GM12878 (cell line): Measurements from ENCODE around the gene PPIB. TPM values are rescaled to one million over a fixed set of nuclear protein-coding genes. Genes with fewer than 3 reads are reported as not detected.

Source experiments
- ATAC-seq: fragments of 200-7000 bp; cut with Tn5 transposase; 3 replicates; pipeline ENCODE4 v1.9.1; 2020; ENCODE audit warnings: mild to moderate bottlenecking, moderate library complexity
- BruUV-seq: library from RNA; stranded (reverse); fragments of 400-500 nt; replicated peaks from 2 replicates; lab custom pipeline; 2021; lab: Mats Ljungman, UMichigan
- CTCF ChIA-PET: fragments of 300-600 bp; sonication (Branson Sonifier 250); formaldehyde crosslinking; extraction: SDS; loops from one replicate; lab custom pipeline; 2021; ENCODE audit warnings: inconsistent platforms; lab: Yijun Ruan, JAX
- POLR2A ChIA-PET: fragments of 350-600 bp; formaldehyde crosslinking; extraction: SDS; loops from one replicate; lab custom pipeline; 2021; ENCODE audit warnings: inconsistent platforms; lab: Charles Lee
- RAD21 ChIA-PET: fragments of 300-600 bp; sonication (Branson Sonifier 250); formaldehyde crosslinking; loops from one replicate; lab custom pipeline; 2023; ENCODE audit warnings: antibody characterized with exemption; ENCODE audit not compliant: unreplicated experiment; lab: Charles Lee
- SMC1A ChIA-PET: fragments of 300-600 bp; sonication (Branson Sonifier 250); formaldehyde crosslinking; loops from one replicate; lab custom pipeline; 2023; ENCODE audit not compliant: unreplicated experiment, uncharacterized antibody; lab: Charles Lee
- DNase-seq: peaks from one replicate; pipeline ENCODE4 v3.0.0-alpha.2; 2011; ENCODE audit warnings: low read depth, low spot score
- FAIRE-seq: peaks from 3 replicates; lab custom pipeline; 2011; peaks lifted over from hg19 to GRCh38; lab: Jason Lieb, UNC
- H2AFZ ChIP-seq: 2 replicates; pipeline ENCODE4 v1.6.0; 2011; ENCODE audit warnings: low read depth, low read length, control low read depth; ENCODE audit not compliant: control insufficient read depth
- H3K27ac ChIP-seq: 2 replicates; pipeline ENCODE4 v1.5.1; 2011; ENCODE audit warnings: control low read depth; ENCODE audit not compliant: control insufficient read depth, insufficient read depth
- H3K27me3 ChIP-seq, 2 experiments: replicated peaks in 1 of 2; 2 replicates each; pipeline versions ENCODE4 v1.6.0 to v1.6.1; 2011; ENCODE audit warnings: low read length in 1 of 2; ENCODE audit not compliant: control insufficient read depth in 2 of 2, insufficient read depth in 2 of 2
- H3K36me3 ChIP-seq, 2 experiments: 2 replicates each; pipeline ENCODE4 v1.5.1; 2011; ENCODE audit warnings: low read length in 1 of 2; ENCODE audit not compliant: control insufficient read depth in 2 of 2, insufficient read depth in 2 of 2
- H3K4me1 ChIP-seq: 2 replicates; pipeline ENCODE4 v1.6.1; 2011; ENCODE audit warnings: mild to moderate bottlenecking, low read length, moderate library complexity, mixed read lengths; ENCODE audit not compliant: control insufficient read depth, insufficient read depth
- H3K4me2 ChIP-seq: 2 replicates; pipeline ENCODE4 v1.6.0; 2011; ENCODE audit warnings: control low read depth; ENCODE audit not compliant: control insufficient read depth, insufficient read depth
- H3K4me3 ChIP-seq: fragments of 200-600 bp; sonication (generic); 2 replicates; pipeline ENCODE4 v1.5.1; 2016
- H3K79me2 ChIP-seq: 2 replicates; pipeline ENCODE4 v1.6.0; 2011; ENCODE audit warnings: low read length; ENCODE audit not compliant: control insufficient read depth, insufficient read depth
- H3K9ac ChIP-seq: 2 replicates; pipeline ENCODE4 v1.8.0; 2011; ENCODE audit warnings: low read length, control low read depth, mixed read lengths; ENCODE audit not compliant: control insufficient read depth, insufficient read depth
- H3K9me3 ChIP-seq: replicated peaks from 3 replicates; pipeline ENCODE4 v1.5.1; 2011; ENCODE audit warnings: mild to moderate bottlenecking, low read length; ENCODE audit not compliant: control insufficient read depth, insufficient read depth
- H4K20me1 ChIP-seq: 2 replicates; pipeline ENCODE4 v1.6.0; 2011; ENCODE audit not compliant: control insufficient read depth, insufficient read depth
- BCL3 ChIP-seq: IDR thresholded peaks from 2 replicates; pipeline ENCODE4 v1.6.1; 2011; ENCODE audit warnings: borderline replicate concordance, low read depth, mild to moderate bottlenecking, moderate library complexity, low read length; ENCODE audit not compliant: insufficient read depth, poor library complexity, severe bottlenecking
- NRF1 ChIP-seq: conservative IDR thresholded peaks from 2 replicates; pipeline ENCODE4 v1.6.1; 2011; ENCODE audit warnings: mild to moderate bottlenecking, low read depth, low read length, improper control_type of control experiment
- TCF12 ChIP-seq: IDR thresholded peaks from 2 replicates; pipeline ENCODE4 v1.6.1; 2011; ENCODE audit warnings: low read depth, mild to moderate bottlenecking, low read length
- WGBS: methylation state at CpG from one replicate; pipeline ENCODE4 v1.1.6; 2016; ENCODE audit warnings: low lambda C conversion rate; ENCODE audit not compliant: insufficient replicate concordance, insufficient coverage; ENCODE audit errors: missing lambda C conversion rate; 5-methylcytosine and 5-hydroxymethylcytosine counted together
- in situ Hi-C: fragments of 300-500 bp; cut with MboI; formaldehyde crosslinking; loops from 9 replicates; pipeline ENCODE4 v1.14.3; 2018; ENCODE audit warnings: mixed read lengths
- intact Hi-C: fragments of 100-400 bp; cut with micrococcal nuclease; formaldehyde crosslinking; loops from one replicate; pipeline ENCODE4 v1.14.2; 2022; ENCODE audit not compliant: unreplicated experiment
- polyA plus RNA-seq, 11 experiments: library from polyadenylated mRNA; depleted of rRNA in 4 of 11; unstranded in 6 of 11; stranded (reverse) in 5 of 11; fragments of >200 nt; fragmentation: Nextera tagmentation in 4 of 11; fragmentation: Illumina TruSeq in 1 of 11; extraction: Ambion mirVana in 4 of 11; extraction: Trizol in 1 of 11; gene quantifications; 1 replicate in 1 of 11; 2 replicates in 10 of 11; pipeline versions ENCODE4 v1.2.1 to v1.2.3, GENCODE V29; 2011 to 2016; ENCODE audit warnings: inconsistent platforms in 2 of 11, missing spikeins in 2 of 11, low read depth in 1 of 11
- total RNA-seq, 4 experiments: library from RNA; depleted of rRNA in 3 of 4; stranded (reverse); fragments of >200 nt in 3 of 4; fragmentation: Illumina TruSeq in 1 of 4; extraction: Trizol in 1 of 4; gene quantifications; 2 replicates each; pipeline versions ENCODE4 v1.2.1 to v1.2.3, GENCODE V29; 2013 to 2021

PPIB gene
- total and polyA plus RNA-seq, 10 of the 15 experiments (the other 5 are each of a cell fraction or from before 2014, with no cell fraction given): 344 to 936 (median 508) TPM

GRCh38 chr15:64166102-64166890, 3.5 kb upstream of the PPIB start:
- Histone ChIP-seq H3K4me3 (no peak overlapping the region), H3K9ac (no peak overlapping the region), H3K36me3 (peaks cover 1 to 2% of the 10 kb centered on the region in 2 experiments; a peak in 3 of 4 replicates), H2AFZ (no peak overlapping the region), H3K79me2 (peaks cover 15% of the 10 kb centered on the region), H3K27me3 (no peaks in the 10 kb centered on the region), H3K4me1 (peaks cover 17% of the 10 kb centered on the region), H4K20me1 (no peaks in the 10 kb centered on the region), H3K4me2 (0 out of 2 replicates have a peak overlapping the region, but pooled peaks have one; percentile 5), H3K9me3 (no peaks in the 10 kb centered on the region), H3K27ac (no peak overlapping the region)
- POLR2A ChIA-PET: interaction anchor here (1.3 kb wide), 1 partner anchor 77 kb away, joined by 3 read pairs; no protein-coding TSS in a partner anchor
- in situ Hi-C loops (no loop called here), intact Hi-C loops (no loop called here)
- RAD21 ChIA-PET: interaction anchor here (0.7 to 1.0 kb wide), 3 partner anchors 13 to 73 kb away, joined by 3 read pairs; partner anchors contain the start of gene CIAO2A
- SMC1A ChIA-PET: interaction anchor here (1.0 kb wide), 1 partner anchor 487 kb away, joined by 3 read pairs; no protein-coding TSS in a partner anchor
- no TSS peak for BruUV-seq
- FAIRE-seq: no peak
- TF ChIP-seq NRF1 (no peak), BCL3 (peak; percentile 17), TCF12 (0 out of 2 replicates have a peak, but pooled peaks have one; percentile 36)
- CTCF ChIA-PET: interaction anchor here (1.5 kb wide), 1 partner anchor 13 kb away, joined by 6 read pairs; no protein-coding TSS in a partner anchor
- WGBS: 95% methylated on average over 5 of the region's 5 CpGs
- no peak for ATAC-seq
- DNase-seq: no peak
